OCI-LY7 (cell line): ENCODE data around the gene FNDC3B. TPM values are rescaled to one million over a fixed set of nuclear protein-coding genes. Genes with fewer than 3 reads are reported as not detected.

ENCODE experiments used
- BruUV-seq: library from RNA; stranded (reverse); fragments of 400-500 nt; replicated peaks from 2 replicates; lab custom pipeline; 2021; lab: Mats Ljungman, UMichigan
- CTCF ChIA-PET: fragments of 300-600 bp; sonication (Branson Sonifier 250); formaldehyde crosslinking; loops from one replicate; lab custom pipeline; 2022; ENCODE audit warnings: antibody characterized with exemption; ENCODE audit not compliant: unreplicated experiment; lab: Charles Lee
- POLR2A ChIA-PET: fragments of 300-600 bp; sonication (Branson Sonifier 250); formaldehyde crosslinking; loops from one replicate; lab custom pipeline; 2022; ENCODE audit warnings: antibody characterized with exemption; lab: Charles Lee
- DNase-seq: peaks from one replicate; pipeline ENCODE4 v3.0.0-alpha.2; 2015; ENCODE audit warnings: low spot score
- H2AFZ ChIP-seq: fragments of 200-600 bp; sonication (generic), shearing (Covaris generic); 2 replicates; pipeline ENCODE4 v1.6.1; 2014; ENCODE audit warnings: mild to moderate bottlenecking, antibody characterized with exemption, low read length, moderate library complexity
- H3K27ac ChIP-seq: fragments of 200-600 bp; sonication (generic); 2 replicates; pipeline ENCODE4 v1.5.1; 2014; ENCODE audit warnings: mixed run types, low read depth, mild to moderate bottlenecking, moderate library complexity, low read length, inconsistent platforms; ENCODE audit not compliant: poor library complexity, severe bottlenecking
- H3K36me3 ChIP-seq: fragments of 200-600 bp; sonication (generic); 2 replicates; pipeline ENCODE4 v1.6.1; 2014; ENCODE audit warnings: mild to moderate bottlenecking, antibody characterized with exemption, low read length, moderate library complexity, mixed read lengths; ENCODE audit not compliant: insufficient read depth
- H3K4me1 ChIP-seq: fragments of 200-600 bp; sonication (generic); 2 replicates; pipeline ENCODE4 v1.5.1; 2014; ENCODE audit warnings: mild to moderate bottlenecking, low read length; ENCODE audit not compliant: insufficient read depth, poor library complexity, severe bottlenecking
- H3K4me2 ChIP-seq: fragments of 200-600 bp; sonication (generic); 2 replicates; pipeline ENCODE4 v1.6.1; 2014; ENCODE audit warnings: mild to moderate bottlenecking, low read length
- H3K4me3 ChIP-seq: fragments of 200-600 bp; sonication (generic); 2 replicates; pipeline ENCODE4 v1.5.1; 2014; ENCODE audit warnings: mild to moderate bottlenecking, low read depth, low read length; ENCODE audit not compliant: poor library complexity, severe bottlenecking
- H3K79me2 ChIP-seq: fragments of 200-600 bp; sonication (generic); 2 replicates; pipeline ENCODE4 v1.6.1; 2016; ENCODE audit warnings: low read depth, mild to moderate bottlenecking, low read length, moderate library complexity, mixed read lengths; ENCODE audit not compliant: insufficient read depth
- H3K9me2 ChIP-seq: fragments of 200-600 bp; sonication (generic); 2 replicates; pipeline ENCODE4 v1.6.1; 2016; ENCODE audit warnings: mild to moderate bottlenecking, low read length, mixed read lengths; ENCODE audit not compliant: insufficient read depth
- H3K9me3 ChIP-seq: fragments of 200-600 bp; sonication (generic); 2 replicates; pipeline ENCODE4 v1.6.1; 2014; ENCODE audit warnings: mild to moderate bottlenecking, mixed run types, low read length, mixed read lengths
- H4K20me1 ChIP-seq: fragments of 200-600 bp; sonication (generic); 2 replicates; pipeline ENCODE4 v1.6.1; 2014; ENCODE audit warnings: mild to moderate bottlenecking, antibody characterized with exemption, low read length, moderate library complexity, mixed read lengths; ENCODE audit not compliant: insufficient read depth
- CTCF ChIP-seq: fragments of 200-600 bp; sonication (generic); conservative IDR thresholded peaks from 2 replicates; pipeline ENCODE4 v1.5.1; 2014; ENCODE audit warnings: mild to moderate bottlenecking, antibody characterized with exemption, low read length, moderate library complexity, mixed read lengths
- EZH2phosphoT487 ChIP-seq: fragments of 200-600 bp; sonication (generic); IDR thresholded peaks from 2 replicates; pipeline ENCODE4 v1.6.1; 2018; ENCODE audit warnings: low read depth, borderline replicate concordance, mild to moderate bottlenecking, mixed run types, antibody characterized with exemption, low read length, moderate library complexity, mixed read lengths
- intact Hi-C: fragments of 100-400 bp; cut with micrococcal nuclease; formaldehyde crosslinking; loops from one replicate; pipeline ENCODE4 v1.10.0; 2022; ENCODE audit not compliant: unreplicated experiment
- total RNA-seq, 2 experiments: library from RNA; depleted of rRNA in 1 of 2; stranded (reverse); fragments of >200 nt in 1 of 2; shearing (Covaris generic) in 1 of 2; gene quantifications; 2 replicates each; pipeline ENCODE4 v1.2.3, GENCODE V29; 2014 to 2022

Gene FNDC3B
- total RNA-seq, 2 experiments from 2014 or later: 23.3 to 28.5 TPM

- intact Hi-C loops: no loop called here
- CTCF ChIA-PET: no interaction called here
Observed at GRCh38 chr3:172007065-172007370, 32.4 kb upstream of the FNDC3B start.

DNA sequence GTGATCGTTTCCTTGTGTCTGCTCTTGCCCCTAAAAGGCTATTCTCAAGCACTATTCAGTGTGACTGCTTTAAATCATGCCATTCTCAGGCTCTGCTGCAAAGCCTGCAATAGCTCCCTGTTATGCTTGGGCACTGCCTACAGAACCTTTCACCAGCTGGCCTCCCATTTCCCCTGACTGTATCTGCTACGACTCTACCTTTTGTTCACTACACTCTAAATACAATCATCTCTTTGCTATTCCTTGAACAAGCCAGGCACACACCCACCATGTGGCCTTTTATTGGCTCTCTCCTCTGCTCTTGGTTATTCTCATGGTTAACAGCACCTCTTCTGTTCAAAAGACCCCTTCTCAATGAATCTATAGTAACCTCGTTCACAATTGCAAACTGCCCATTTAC lies 29.6 kb upstream of the FNDC3B start:
- no peaks in the 10 kb centered on the region for H3K36me3 ChIP-seq
- H4K20me1 ChIP-seq: no peaks in the 10 kb centered on the region
- no peak overlapping the region for H3K4me2 ChIP-seq
- H3K4me1 ChIP-seq: no peaks in the 10 kb centered on the region
- no peak for TF ChIP-seq EZH2phosphoT487
- no peak for TF ChIP-seq CTCF
- DNase-seq: no peak
- peak overlapping the region; percentile 55; the same call in 1 of the 2 replicates for H2AFZ ChIP-seq
- CTCF ChIA-PET: no interaction called here
- no peaks in the 10 kb centered on the region for H3K79me2 ChIP-seq
- no peak overlapping the region for H3K27ac ChIP-seq
- BruUV-seq: no TSS peak
- intact Hi-C loops: no loop called here
- POLR2A ChIA-PET: no interaction called here
- H3K4me3 ChIP-seq: no peak overlapping the region
- no peaks in the 10 kb centered on the region for H3K9me3 ChIP-seq
- H3K9me2 ChIP-seq: no peaks in the 10 kb centered on the region

More at GRCh38 chr3:172007065-172007370, 32.4 kb upstream of the FNDC3B start:
- H3K4me2 ChIP-seq: no peak overlapping the region
- no peak overlapping the region for H2AFZ ChIP-seq
- H3K9me3 ChIP-seq: no peaks in the 10 kb centered on the region
- no peak for DNase-seq
- BruUV-seq: no TSS peak
- H3K9me2 ChIP-seq: no peaks in the 10 kb centered on the region
- no peaks in the 10 kb centered on the region for H3K4me1 ChIP-seq
- no peak for TF ChIP-seq EZH2phosphoT487
- TF ChIP-seq CTCF: no peak
- H4K20me1 ChIP-seq: no peaks in the 10 kb centered on the region
- POLR2A ChIA-PET: interaction anchor here (0.9 to 3.6 kb wide), 2 partner anchors 10 to 29 kb away, joined by 3 to 16 read pairs; no protein-coding TSS in a partner anchor
- H3K79me2 ChIP-seq: no peaks in the 10 kb centered on the region
- no peaks in the 10 kb centered on the region for H3K36me3 ChIP-seq
- no peak overlapping the region for H3K4me3 ChIP-seq
- no peak overlapping the region for H3K27ac ChIP-seq

GRCh38 chr3:172012775-172013174 lies 26.6 kb upstream of the FNDC3B start:
- intact Hi-C loops: no loop called here
- POLR2A ChIA-PET: interaction anchor here (0.6 to 0.7 kb wide), 6 partner anchors 35 to 1748 kb away, joined by 3 to 4 read pairs (median 3); no protein-coding TSS in a partner anchor
- TF ChIP-seq EZH2phosphoT487: no peak
- TF ChIP-seq CTCF: no peak
- CTCF ChIA-PET: no interaction called here
- Histone ChIP-seq H2AFZ (no peak overlapping the region), H3K9me2 (no peaks in the 10 kb centered on the region), H3K4me1 (no peaks in the 10 kb centered on the region), H4K20me1 (no peaks in the 10 kb centered on the region), H3K36me3 (no peaks in the 10 kb centered on the region), H3K27ac (no peak overlapping the region), H3K9me3 (no peaks in the 10 kb centered on the region), H3K4me2 (no peak overlapping the region), H3K79me2 (no peaks in the 10 kb centered on the region), H3K4me3 (no peak overlapping the region)
- BruUV-seq: no TSS peak
- DNase-seq: no peak
